SKM-1 treated with dmso at 0.1 percent for 144 hours (cell line): ENCODE data around the gene IVNS1ABP.

Source experiments
- DNase-seq: peaks from one replicate; lab custom pipeline; 2025; ENCODE audit not compliant: unreplicated experiment; lab: John Stamatoyannopoulos, UW

Gene IVNS1ABP

GRCh38 chr1:185295091-185295490, 22.0 kb downstream of the IVNS1ABP start:
- no peak for DNase-seq

GRCh38 chr1:185293967-185294542, 23.0 kb downstream of the IVNS1ABP start:
- no peak for DNase-seq

GRCh38 chr1:185292237-185292636, 24.8 kb downstream of the IVNS1ABP start:
- DNase-seq: peak; percentile 18

GRCh38 chr1:185291652-185292051, 25.4 kb downstream of the IVNS1ABP start:
- DNase-seq: peak; percentile 49

- no peak for DNase-seq
These were observed 25.9 kb downstream of the IVNS1ABP start for GRCh38 chr1:185291159-185291558.

- no peak for DNase-seq
These were observed 27.2 kb downstream of the IVNS1ABP start for GRCh38 chr1:185289880-185290279.

- no peak for DNase-seq
These were observed 28.6 kb downstream of the IVNS1ABP start for GRCh38 chr1:185288435-185288834.

GRCh38 chr1:185287451-185287850, 29.6 kb downstream of the IVNS1ABP start:
- DNase-seq: no peak

GRCh38 chr1:185284533-185285276, 32.3 kb downstream of the IVNS1ABP start:
- DNase-seq: no peak

- no peak for DNase-seq
These were observed 32.9 kb downstream of the IVNS1ABP start for GRCh38 chr1:185284116-185284515.

GRCh38 chr1:185281245-185281644, 35.8 kb downstream of the IVNS1ABP start:
- no peak for DNase-seq

GRCh38 chr1:185280589-185280988, 36.5 kb downstream of the IVNS1ABP start:
- no peak for DNase-seq

- DNase-seq: no peak
These were observed 37.5 kb downstream of the IVNS1ABP start for GRCh38 chr1:185279571-185279970.

- no peak for DNase-seq
These were observed 45.1 kb downstream of the IVNS1ABP start for GRCh38 chr1:185271921-185272320.

GRCh38 chr1:185268352-185268751, 48.7 kb downstream of the IVNS1ABP start:
- no peak for DNase-seq

GRCh38 chr1:185267701-185268100, 49.3 kb downstream of the IVNS1ABP start:
- DNase-seq: no peak

GRCh38 chr1:185267301-185267700, 49.7 kb downstream of the IVNS1ABP start:
- DNase-seq: no peak

GRCh38 chr1:185265314-185265713, 51.7 kb downstream of the IVNS1ABP start:
- DNase-seq: no peak

- no peak for DNase-seq
These were observed 53.3 kb downstream of the IVNS1ABP start for GRCh38 chr1:185263780-185264179.

- DNase-seq: no peak
These were observed 53.8 kb downstream of the IVNS1ABP start for GRCh38 chr1:185263292-185263691.

GRCh38 chr1:185262151-185262550, 54.9 kb downstream of the IVNS1ABP start:
- no peak for DNase-seq

- DNase-seq: no peak
These were observed 56.4 kb downstream of the IVNS1ABP start for GRCh38 chr1:185260611-185261010.

- no peak for DNase-seq
These were observed 58.4 kb downstream of the IVNS1ABP start for GRCh38 chr1:185258676-185259075.
